HepG2 (cell line): ENCODE data around the gene CSNK1D. TPM values are rescaled to one million over a fixed set of nuclear protein-coding genes. Genes with fewer than 3 reads are reported as not detected.

Experiments used
- DMAP1 ChIP-seq: IDR thresholded peaks from 2 replicates; pipeline ENCODE4 v1.6.1; 2016
- ELF3 ChIP-seq: IDR thresholded peaks from 2 replicates; pipeline ENCODE4 v1.6.1; 2016; ENCODE audit warnings: missing genetic modification reagents, missing compliant biosample characterization
- GABPA ChIP-seq, 2 experiments: IDR thresholded peaks; 2 replicates each; pipeline ENCODE4 v1.6.1; 2011 to 2016; ENCODE audit warnings: low read depth in 2 of 2, low read length in 1 of 2, missing biosample characterization in 1 of 2, missing genetic modification characterization in 1 of 2
- HOXA5 ChIP-seq: sonication (generic); formaldehyde crosslinking; IDR thresholded peaks from 2 replicates; pipeline ENCODE4 v1.4.0; 2020; ENCODE audit warnings: missing genetic modification reagents
- NPAS2 ChIP-seq: sonication (generic); formaldehyde crosslinking; IDR thresholded peaks from 2 replicates; pipeline ENCODE4 v1.8.0; 2022; ENCODE audit warnings: mild to moderate bottlenecking, missing genetic modification reagents, borderline replicate concordance
- RNF2 ChIP-seq: fragments of 450-650 bp; conservative IDR thresholded peaks from 2 replicates; pipeline ENCODE4 v1.6.1; 2016; ENCODE audit warnings: low read depth
- SIN3A ChIP-seq: IDR thresholded peaks from 2 replicates; pipeline ENCODE4 v1.6.1; 2011; ENCODE audit warnings: low read depth, mild to moderate bottlenecking, control low read depth, low read length, borderline replicate concordance
- SMAD1 ChIP-seq: sonication (generic); formaldehyde crosslinking; IDR thresholded peaks from 2 replicates; pipeline ENCODE4 v1.4.0; 2020; ENCODE audit warnings: missing genetic modification reagents, low read depth, mild to moderate bottlenecking, borderline replicate concordance
- SP1 ChIP-seq, 2 experiments: fragments of 450-650 bp in 1 of 2; sonication (generic) in 1 of 2; formaldehyde crosslinking in 1 of 2; IDR thresholded peaks; 2 replicates each; pipeline versions ENCODE4 v1.4.0 to v1.6.1; 2016 to 2020; ENCODE audit warnings: missing genetic modification reagents in 1 of 2
- TBL1XR1 ChIP-seq: fragments of 150-350 bp; IDR thresholded peaks from 2 replicates; pipeline ENCODE4 v1.6.1; 2014; ENCODE audit warnings: borderline replicate concordance, low read length; ENCODE audit not compliant: partially characterized antibody
- TCF12 ChIP-seq, 2 experiments: fragments of 450-650 bp in 1 of 2; sonication (generic) in 1 of 2; formaldehyde crosslinking in 1 of 2; IDR thresholded peaks; 2 replicates each; pipeline versions ENCODE4 v1.6.1 to v1.8.0; 2017 to 2022; ENCODE audit warnings: antibody characterized with exemption in 1 of 2, mild to moderate bottlenecking in 1 of 2, missing genetic modification reagents in 1 of 2, moderate library complexity in 1 of 2
- ZBTB43 ChIP-seq: sonication (generic); formaldehyde crosslinking; conservative IDR thresholded peaks from 2 replicates; pipeline ENCODE4 v1.4.0; 2020; ENCODE audit warnings: missing genetic modification reagents
- ZBTB8A ChIP-seq: sonication (generic); formaldehyde crosslinking; IDR thresholded peaks from 2 replicates; pipeline ENCODE4 v1.4.0; 2020; ENCODE audit warnings: mild to moderate bottlenecking, low read depth, missing genetic modification reagents, borderline replicate concordance
- ZNF512 ChIP-seq: sonication (generic); formaldehyde crosslinking; IDR thresholded peaks from 2 replicates; pipeline ENCODE4 v1.4.0; 2020; ENCODE audit warnings: mild to moderate bottlenecking, missing genetic modification reagents
- polyA plus RNA-seq, 8 experiments: library from polyadenylated mRNA; depleted of rRNA in 3 of 8; stranded (reverse) in 7 of 8; unstranded in 1 of 8; fragments of >200 nt; fragmentation: Illumina TruSeq in 4 of 8; extraction: Trizol in 4 of 8; gene quantifications; 2 replicates each; pipeline versions ENCODE4 v1.2.1 to v1.2.3, GENCODE V29; 2011 to 2016; ENCODE audit warnings: low read depth in 4 of 8, missing spikeins in 1 of 8, mixed read lengths in 1 of 8; ENCODE audit not compliant: insufficient read depth in 1 of 8
- total RNA-seq, 5 experiments: library from RNA; depleted of rRNA; stranded (reverse); fragments of >200 nt; fragmentation: Illumina TruSeq; extraction: Trizol; gene quantifications; 2 replicates each; pipeline ENCODE4 v1.2.3, GENCODE V29; 2016; ENCODE audit warnings: low read depth in 1 of 5
- TF ChIP-seq, protein P1 (sequence below): sonication (generic); IDR thresholded peaks from 2 replicates; pipeline ENCODE4 v1.6.1; 2016; ENCODE audit warnings: low read depth, borderline replicate concordance
- TF ChIP-seq, protein P2 (sequence below): fragments of 450-650 bp; IDR thresholded peaks from 2 replicates; pipeline ENCODE4 v1.6.1; 2016
- TF ChIP-seq, protein P3 (sequence below): sonication (generic); formaldehyde crosslinking; IDR thresholded peaks from 2 replicates; pipeline ENCODE4 v1.4.0; 2020; ENCODE audit warnings: missing genetic modification reagents, borderline replicate concordance

Gene CSNK1D
- total and polyA plus RNA-seq, 2 of the 13 experiments (the other 11 are each of a cell fraction or from before 2014, with no cell fraction given), result 31.5 to 128 TPM

- TF ChIP-seq SIN3A, result no peak
- no peak for TF ChIP-seq RNF2
- TF ChIP-seq SMAD1, result no peak
- TF ChIP-seq ZBTB43 (CRISPR knock-in tag), result 0 out of 2 replicates have a peak, but pooled peaks have one; percentile 46
- TF ChIP-seq TBL1XR1, result no peak
- TF ChIP-seq, protein P1, sequence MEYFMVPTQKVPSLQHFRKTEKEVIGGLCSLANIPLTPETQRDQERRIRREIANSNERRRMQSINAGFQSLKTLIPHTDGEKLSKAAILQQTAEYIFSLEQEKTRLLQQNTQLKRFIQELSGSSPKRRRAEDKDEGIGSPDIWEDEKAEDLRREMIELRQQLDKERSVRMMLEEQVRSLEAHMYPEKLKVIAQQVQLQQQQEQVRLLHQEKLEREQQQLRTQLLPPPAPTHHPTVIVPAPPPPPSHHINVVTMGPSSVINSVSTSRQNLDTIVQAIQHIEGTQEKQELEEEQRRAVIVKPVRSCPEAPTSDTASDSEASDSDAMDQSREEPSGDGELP, result peak; percentile 94
- TF ChIP-seq NPAS2, result no peak
- no peak for TF ChIP-seq DMAP1
- 0 out of 2 replicates have a peak, but pooled peaks have one; percentile 55 for TF ChIP-seq ZBTB8A
- TF ChIP-seq, protein P2, sequence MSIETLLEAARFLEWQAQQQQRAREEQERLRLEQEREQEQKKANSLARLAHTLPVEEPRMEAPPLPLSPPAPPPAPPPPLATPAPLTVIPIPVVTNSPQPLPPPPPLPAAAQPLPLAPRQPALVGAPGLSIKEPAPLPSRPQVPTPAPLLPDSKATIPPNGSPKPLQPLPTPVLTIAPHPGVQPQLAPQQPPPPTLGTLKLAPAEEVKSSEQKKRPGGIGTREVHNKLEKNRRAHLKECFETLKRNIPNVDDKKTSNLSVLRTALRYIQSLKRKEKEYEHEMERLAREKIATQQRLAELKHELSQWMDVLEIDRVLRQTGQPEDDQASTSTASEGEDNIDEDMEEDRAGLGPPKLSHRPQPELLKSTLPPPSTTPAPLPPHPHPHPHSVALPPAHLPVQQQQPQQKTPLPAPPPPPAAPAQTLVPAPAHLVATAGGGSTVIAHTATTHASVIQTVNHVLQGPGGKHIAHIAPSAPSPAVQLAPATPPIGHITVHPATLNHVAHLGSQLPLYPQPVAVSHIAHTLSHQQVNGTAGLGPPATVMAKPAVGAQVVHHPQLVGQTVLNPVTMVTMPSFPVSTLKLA, result no peak
- no peak for TF ChIP-seq TCF12 (IDR thresholded peaks at IDR 0.05)
- 0 out of 2 replicates have a peak, but pooled peaks have one; percentile 41 for TF ChIP-seq TCF12 (CRISPR knock-in tag; IDR thresholded peaks at IDR 0.05)
- no peak for TF ChIP-seq SP1 (IDR thresholded peaks at IDR 0.05)
- no peak for TF ChIP-seq SP1 (CRISPR knock-in tag; IDR thresholded peaks at IDR 0.05)
- TF ChIP-seq ZNF512, result no peak
- TF ChIP-seq GABPA (IDR thresholded peaks at IDR 0.05; ENCODE audit: low read depth, low read length), result no peak
- TF ChIP-seq GABPA (CRISPR knock-in tag; IDR thresholded peaks at IDR 0.05; ENCODE audit: low read depth), result peak; percentile 21; the same call in 1 of the 2 replicates
- TF ChIP-seq ELF3 (CRISPR knock-in tag), result no peak
- 0 out of 2 replicates have a peak, but pooled peaks have one; percentile 64 for TF ChIP-seq HOXA5 (CRISPR knock-in tag)
- TF ChIP-seq, protein P3, sequence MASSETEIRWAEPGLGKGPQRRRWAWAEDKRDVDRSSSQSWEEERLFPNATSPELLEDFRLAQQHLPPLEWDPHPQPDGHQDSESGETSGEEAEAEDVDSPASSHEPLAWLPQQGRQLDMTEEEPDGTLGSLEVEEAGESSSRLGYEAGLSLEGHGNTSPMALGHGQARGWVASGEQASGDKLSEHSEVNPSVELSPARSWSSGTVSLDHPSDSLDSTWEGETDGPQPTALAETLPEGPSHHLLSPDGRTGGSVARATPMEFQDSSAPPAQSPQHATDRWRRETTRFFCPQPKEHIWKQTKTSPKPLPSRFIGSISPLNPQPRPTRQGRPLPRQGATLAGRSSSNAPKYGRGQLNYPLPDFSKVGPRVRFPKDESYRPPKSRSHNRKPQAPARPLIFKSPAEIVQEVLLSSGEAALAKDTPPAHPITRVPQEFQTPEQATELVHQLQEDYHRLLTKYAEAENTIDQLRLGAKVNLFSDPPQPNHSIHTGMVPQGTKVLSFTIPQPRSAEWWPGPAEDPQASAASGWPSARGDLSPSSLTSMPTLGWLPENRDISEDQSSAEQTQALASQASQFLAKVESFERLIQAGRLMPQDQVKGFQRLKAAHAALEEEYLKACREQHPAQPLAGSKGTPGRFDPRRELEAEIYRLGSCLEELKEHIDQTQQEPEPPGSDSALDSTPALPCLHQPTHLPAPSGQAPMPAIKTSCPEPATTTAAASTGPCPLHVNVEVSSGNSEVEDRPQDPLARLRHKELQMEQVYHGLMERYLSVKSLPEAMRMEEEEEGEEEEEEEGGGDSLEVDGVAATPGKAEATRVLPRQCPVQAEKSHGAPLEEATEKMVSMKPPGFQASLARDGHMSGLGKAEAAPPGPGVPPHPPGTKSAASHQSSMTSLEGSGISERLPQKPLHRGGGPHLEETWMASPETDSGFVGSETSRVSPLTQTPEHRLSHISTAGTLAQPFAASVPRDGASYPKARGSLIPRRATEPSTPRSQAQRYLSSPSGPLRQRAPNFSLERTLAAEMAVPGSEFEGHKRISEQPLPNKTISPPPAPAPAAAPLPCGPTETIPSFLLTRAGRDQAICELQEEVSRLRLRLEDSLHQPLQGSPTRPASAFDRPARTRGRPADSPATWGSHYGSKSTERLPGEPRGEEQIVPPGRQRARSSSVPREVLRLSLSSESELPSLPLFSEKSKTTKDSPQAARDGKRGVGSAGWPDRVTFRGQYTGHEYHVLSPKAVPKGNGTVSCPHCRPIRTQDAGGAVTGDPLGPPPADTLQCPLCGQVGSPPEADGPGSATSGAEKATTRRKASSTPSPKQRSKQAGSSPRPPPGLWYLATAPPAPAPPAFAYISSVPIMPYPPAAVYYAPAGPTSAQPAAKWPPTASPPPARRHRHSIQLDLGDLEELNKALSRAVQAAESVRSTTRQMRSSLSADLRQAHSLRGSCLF (CRISPR knock-in tag), result no peak
Measured at GRCh38 chr17:82242977-82243647, 30.4 kb downstream of the CSNK1D start (continued).
